ENCODE measurements around the gene TESMIN.
A peak's percentile ranks its signal among the peaks of the same experiment; 100 is the strongest.

Gene TESMIN

DNA sequence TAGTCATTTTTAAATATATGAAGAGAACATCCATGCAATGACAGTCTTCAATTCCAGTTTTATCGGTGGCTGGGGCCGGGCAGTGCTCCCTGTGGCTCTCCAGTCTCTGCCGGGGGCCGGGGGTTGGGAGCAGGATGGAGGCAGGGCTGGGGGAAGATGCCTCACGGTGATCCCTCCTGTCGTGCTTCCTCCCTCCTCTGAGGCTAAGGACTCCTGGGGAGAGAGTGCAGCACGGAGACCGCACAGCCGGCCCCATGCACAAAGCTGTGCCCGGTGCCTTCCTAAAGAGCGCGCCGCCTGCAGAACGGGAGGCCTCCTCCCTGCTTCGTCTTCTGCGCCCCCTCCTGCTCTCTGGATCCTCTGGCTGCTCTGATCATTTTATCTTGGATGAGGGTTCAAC lies 46.4 kb downstream of the TESMIN start:
- DNase-seq = no peak

GRCh38 chr11:68698993-68699392 lies 52.3 kb downstream of the TESMIN start:
- no peak for DNase-seq

DNA sequence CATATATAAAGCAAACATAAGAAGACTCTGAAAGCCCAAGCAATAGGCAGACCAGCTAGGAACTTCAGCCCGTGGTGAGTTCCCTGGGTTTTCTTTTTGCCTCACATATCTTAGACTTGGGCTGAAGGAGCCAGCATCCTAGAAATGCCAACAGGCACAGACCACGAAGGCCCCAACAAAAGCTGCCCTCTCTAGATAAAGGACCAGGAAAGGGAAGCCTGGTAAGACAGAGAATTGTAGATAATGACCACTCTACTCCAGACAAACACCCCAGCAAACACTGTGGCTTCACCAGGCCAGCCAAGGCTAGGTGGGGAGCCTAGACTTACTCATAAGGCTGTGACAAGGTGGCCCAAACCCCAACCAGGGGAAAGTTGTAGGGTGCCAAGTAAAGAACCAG lies 55.8 kb downstream of the TESMIN start:
- DNase-seq = no peak

- DNase-seq = no peak
These were observed 56.7 kb downstream of the TESMIN start for GRCh38 chr11:68694431-68695297.

DNA sequence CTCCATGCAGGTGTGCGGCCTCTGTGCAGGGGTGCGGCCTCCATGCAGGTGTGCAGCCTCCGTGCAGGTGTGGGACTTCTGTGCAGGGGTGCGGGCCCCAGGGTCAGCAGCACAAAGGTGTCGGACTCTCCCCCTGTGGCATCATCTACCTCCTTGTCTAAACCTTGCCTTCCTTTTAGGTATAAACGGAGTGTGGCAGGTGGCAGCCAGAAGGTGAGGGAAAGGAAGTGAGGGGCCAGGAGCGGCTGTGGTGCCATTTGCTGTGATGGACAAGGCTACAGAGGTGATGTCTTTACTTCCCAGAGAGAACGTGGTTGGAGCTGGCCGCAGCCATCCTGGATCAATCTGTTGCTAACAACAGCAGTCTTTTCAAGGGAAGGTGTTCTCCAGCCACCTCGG lies 57.8 kb downstream of the TESMIN start:
- no peak for DNase-seq

DNA sequence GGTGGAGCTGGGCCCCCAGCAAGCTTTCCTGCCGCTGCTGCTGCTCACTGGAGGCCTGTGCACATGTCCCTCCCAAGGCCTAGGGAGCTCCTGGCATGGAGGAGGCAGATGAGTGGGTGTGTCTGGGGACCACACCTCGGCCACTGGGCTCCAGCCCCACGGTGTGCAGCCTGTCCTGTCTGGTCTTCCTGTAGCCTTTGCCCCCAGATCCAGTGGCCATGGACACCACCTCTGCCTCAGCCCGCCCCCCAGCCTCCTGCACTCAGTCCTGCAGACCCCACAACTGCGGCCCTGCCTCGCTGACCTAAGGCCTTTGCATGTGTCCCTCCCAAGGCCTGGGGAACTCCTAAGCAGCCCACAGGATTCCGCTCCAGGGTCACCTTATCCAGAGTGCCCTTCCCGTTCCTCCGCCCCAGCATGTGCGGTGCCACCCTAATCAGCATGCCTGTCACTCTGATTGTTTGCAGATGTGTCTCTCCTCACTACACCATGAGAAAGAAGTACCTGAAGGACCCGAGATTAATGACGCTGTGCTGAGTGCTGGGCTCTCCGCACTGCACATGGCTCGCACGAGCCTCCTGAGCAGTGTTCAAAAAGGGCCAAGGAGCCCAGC lies 58.3 kb downstream of the TESMIN start:
- no peak for DNase-seq

- DNase-seq = no peak
These were observed 59.2 kb downstream of the TESMIN start for GRCh38 chr11:68692115-68692514.

DNA sequence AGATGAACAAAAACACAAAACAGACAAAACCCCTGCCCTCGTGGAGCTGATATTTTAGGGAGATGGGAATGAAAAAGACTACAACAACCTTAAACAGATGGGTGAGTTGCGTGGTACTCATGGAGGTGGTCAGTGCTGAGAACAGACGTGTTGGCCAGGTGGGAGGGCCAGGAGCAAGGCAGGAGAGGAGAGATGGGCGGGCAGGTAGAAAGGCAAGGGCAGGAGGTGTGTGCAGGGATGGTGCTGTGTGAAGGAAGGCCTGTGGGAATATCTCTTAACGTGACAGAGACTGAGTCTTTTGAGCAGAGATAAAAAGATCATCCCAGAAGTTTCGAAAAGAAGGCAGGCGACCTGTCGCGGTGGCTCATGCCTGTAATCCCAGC lies 59.9 kb downstream of the TESMIN start:
- no peak for DNase-seq

DNA sequence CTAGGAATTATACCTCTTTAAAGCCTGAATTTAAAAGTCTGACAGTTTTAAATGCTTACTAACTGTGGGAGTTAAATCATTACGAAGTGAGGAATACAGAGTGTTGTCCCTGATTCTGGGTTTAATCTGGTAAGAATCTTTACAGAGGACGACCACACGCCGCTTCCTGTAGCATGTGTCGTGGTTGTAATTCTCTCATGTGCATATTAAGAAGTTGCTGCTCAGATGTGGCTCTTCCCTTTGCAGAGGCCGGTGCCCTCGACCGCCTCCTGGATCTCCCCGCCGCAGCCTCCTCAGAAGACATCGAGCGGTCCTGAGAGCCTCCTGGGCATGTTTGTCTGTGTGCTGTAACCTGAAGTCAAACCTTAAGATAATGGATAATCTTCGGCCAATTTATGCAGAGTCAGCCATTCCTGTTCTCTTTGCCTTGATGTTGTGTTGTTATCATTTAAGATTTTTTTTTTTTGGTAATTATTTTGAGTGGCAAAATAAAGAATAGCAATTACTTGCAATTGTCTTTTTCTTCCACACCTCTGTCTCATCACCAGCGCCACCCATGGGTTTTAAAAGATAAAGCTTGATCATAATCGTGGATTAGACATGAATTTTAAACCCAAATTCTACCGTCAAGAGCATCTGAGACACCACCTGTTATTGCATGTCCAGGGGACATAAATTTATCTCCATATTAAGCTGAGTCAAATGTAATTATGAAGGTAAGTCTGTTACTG lies 60.5 kb downstream of the TESMIN start:
- DNase-seq = peak; percentile 43

- DNase-seq = no peak
These were observed 61.3 kb downstream of the TESMIN start for GRCh38 chr11:68689737-68690625.

DNA sequence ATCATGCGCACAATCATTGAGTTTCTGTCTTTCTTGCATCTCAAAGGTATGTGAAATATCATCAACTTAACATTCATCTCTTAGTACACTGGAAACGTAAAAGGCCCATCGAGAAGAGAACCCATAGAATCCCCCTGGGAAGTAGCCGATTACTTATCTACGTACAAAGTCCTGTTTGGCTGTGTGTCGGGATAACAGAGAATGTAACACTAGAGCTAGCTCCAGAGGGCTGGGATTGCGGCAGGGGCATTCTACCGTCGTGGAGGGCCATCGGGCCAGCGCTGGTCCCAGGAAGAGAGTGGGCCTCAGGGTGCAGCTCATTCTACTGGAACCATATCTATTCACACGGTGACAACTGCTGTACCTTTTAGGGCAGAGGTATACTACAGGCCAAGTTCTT lies 62.4 kb downstream of the TESMIN start:
- DNase-seq = no peak

GRCh38 chr11:68687986-68688385 lies 63.3 kb downstream of the TESMIN start:
- no peak for DNase-seq

- no peak for DNase-seq
These were observed 64.0 kb downstream of the TESMIN start for GRCh38 chr11:68687311-68687710.

DNA sequence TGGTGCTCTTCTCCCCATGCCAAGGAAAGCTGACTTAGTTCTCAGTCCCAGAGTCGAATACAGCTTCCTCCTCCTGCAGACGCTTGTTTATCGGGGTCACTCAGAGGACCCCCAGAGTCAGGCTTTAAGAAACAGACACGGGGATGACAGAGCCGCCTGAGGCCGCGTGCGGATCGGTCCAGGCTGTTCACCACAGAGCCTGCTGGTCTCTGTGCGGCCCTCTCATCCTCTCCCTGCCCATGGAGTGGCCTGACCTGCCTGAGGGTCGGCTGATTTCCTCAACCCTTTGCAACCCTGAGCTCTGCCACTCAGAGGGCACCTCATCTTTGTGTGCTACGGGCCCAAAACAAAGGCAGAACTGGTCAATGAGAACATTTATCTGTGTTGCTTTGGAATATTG lies 64.8 kb downstream of the TESMIN start:
- no peak for DNase-seq

GRCh38 chr11:68685656-68686380 lies 65.5 kb downstream of the TESMIN start:
- no peak for DNase-seq

DNA sequence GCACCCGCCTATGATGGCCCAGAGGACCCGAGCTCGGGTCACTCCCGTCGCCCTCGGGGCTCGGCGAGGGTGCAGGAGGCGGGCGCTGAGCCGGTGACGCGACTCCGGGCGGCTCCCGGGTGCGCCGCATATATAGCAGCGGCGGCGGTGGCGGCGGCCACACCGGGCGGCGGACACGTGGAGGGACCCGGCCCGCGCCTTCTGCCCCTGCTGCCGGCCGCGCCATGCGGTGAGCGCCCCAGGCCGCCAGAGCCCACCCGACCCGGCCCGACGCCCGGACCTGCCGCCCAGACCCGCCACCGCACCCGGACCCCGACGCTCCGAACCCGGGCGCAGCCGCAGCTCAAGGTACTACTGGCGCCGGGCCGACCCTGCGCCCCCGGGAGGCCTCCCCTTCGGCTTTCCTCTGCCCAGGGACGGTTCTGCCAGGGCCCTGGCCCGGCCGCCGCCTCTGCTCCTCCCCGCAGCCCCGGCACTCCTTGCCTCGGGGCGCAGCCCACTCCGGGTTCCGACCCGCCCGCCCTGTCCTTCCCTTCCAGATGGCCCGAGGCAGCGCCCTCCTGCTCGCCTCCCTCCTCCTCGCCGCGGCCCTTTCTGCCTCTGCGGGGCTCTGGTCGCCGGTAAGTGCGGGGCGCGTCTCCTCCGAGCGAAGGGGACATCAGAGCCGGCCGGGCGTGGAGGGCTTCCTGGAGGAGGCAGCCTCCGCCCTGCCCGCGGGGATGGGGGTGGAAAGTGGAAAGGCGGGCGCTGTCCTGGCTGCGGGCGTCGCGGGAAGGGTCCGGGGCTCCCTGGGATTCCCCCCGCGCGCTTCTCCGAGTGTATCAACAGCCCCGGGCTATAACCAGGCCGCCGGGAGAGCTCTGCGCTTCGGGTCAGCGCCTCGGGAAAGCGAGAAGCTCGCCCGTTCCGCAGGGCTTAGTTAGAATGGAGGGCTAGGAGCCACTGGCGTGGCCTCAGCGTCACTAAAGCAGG lies 66.6 kb downstream of the TESMIN start, which contains the start of gene GAL:
Gene GAL (plus strand): TSS at position 160 of the 972 bp plus-strand sequence. CDS start 380 bp downstream, at position 540.
- DNase-seq = no peak

DNA sequence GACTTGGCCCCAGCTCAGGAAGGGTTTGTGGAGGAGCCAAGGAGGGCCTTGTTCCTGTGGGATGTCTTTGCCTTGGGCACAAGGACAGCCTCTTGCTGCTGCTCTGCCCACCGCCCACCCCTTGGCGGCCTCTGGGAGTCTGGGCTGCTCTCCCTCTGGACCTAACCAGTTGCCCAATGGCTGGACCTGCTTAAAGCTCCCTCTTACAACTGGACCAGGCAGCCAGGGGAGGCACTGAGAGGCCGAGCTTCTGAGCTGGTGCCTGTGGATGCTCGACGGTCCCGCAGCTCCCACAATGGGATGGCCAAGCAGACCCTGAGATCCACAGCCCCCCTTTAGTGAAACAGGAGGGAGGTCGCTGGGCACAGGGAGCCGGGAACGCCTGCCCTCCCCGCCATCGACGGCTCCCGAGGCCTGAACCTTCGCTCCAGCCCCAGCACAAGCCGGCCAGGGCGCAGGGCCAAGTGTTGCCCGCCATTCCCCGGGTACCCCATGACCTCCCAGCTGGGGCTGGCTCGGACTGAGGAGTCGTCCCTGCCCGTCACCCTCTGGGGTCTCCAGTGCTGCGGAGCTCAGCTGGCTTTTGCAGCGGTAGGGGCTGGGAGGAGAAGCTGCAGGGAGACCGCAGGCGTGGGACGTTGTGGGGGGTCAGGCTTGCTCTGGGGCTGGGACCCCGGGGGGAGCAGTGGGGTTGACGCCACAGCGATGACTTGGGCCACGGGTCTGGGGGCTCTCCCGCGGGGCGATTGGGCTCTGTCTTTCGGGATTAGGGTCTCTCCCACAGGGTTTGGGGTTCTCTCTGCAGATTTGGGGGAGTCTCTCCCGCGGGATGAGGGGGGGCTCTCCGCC lies 67.6 kb downstream of the TESMIN start:
- DNase-seq = no peak

DNA sequence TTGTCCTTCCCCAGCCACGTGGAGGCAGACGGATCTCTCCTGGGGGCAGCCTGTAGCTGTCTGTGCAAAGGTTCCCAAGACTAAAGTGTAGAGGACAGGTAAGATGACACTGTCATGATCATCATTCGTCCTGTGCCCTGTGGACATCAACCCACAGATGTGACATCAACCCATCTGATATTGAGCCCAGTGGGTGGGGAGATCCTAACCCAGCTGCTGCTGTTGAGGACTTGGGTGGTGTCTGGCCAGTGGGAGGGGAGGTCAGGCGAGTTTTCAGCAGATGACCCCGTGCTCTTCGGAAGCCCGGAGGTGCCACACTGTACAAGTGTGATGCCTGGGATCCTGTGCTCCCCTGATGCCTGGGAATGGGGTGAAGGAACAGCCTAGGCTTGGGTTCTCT lies 68.2 kb downstream of the TESMIN start:
- no peak for DNase-seq

DNA sequence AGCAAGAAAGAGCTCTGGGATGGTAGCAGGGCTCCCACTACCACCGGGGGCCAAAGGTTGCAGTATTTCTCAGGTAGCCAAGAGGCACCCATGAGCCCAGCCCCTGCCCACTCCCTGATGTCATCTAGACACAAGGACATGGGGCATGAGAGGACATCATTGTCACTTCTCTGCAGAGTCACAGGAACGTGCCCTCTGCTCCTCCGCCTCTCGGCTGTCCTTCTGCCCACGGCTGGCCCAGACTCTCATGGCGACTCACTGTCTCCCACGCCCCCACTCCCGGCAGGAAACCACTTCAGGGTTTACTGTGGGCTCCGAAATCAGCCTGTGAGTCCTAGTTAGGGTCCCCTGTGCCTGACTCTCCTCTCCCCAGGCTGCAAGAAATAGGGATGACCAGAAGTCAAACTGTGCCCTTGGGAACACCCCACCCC lies 68.8 kb downstream of the TESMIN start:
- DNase-seq = no peak
